Measurements from ENCODE around the gene INSR. TPM values are rescaled to one million over a fixed set of nuclear protein-coding genes. Genes with fewer than 3 reads are reported as not detected.

The INSR gene
- polyA plus RNA-seq, 1 of the 3 experiments (the other 2 are of a cell fraction): 3.6 TPM

DNA sequence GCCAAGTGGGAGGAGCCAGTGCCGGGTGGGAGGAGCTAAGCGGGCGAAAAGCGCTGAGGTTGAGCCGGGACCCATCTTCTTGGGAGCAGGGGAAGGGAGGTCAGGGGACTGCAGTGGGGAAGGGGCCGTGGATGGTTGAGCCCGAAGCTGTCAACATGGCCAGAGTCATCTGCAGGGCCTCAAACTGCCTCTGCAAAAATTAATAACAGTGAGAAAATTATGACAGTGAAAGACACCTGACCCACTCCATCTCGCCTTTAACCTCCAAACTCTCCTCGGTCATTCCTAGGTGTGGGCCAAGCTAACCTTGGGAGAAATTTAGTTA, 194.7 kb downstream of the INSR start:
- Histone ChIP-seq H3K79me2 (ENCODE audit: insufficient read depth) (no peaks in the 10 kb centered on the region), H3K9ac (peak overlapping the region; percentile 80; the same call in 1 of the 2 replicates), H2AFZ (ENCODE audit: low read depth) (peak overlapping the region; percentile 55), H3K36me3 (replicated peaks in 1 of 2; ENCODE audit: control insufficient read depth in 1 of 2, insufficient read depth in 2 of 2, low read length in 1 of 2) (no peaks in the 10 kb centered on the region), H3K4me3 (ENCODE audit: low read depth in 2 of 2, low read length in 1 of 2) (peak overlapping the region; percentile 59 to 62), H3K4me1 (ENCODE audit: control insufficient read depth in 1 of 2, insufficient read depth in 2 of 2, low read depth in 1 of 2, low read length in 1 of 2) (peaks cover 0 to 2% of the 10 kb centered on the region in 2 experiments; a peak in 2 of 4 replicates), H3F3A (replicated peaks; ENCODE audit: insufficient read depth) (peaks cover 6% of the 10 kb centered on the region), H3K9me2 (no peaks in the 10 kb centered on the region), H3K27ac (ENCODE audit: low read depth in 2 of 2, low read length in 1 of 2) (peak overlapping the region; percentile 73 to 95; a peak in 3 of 4 replicates), H3K27me3 (ENCODE audit: insufficient read depth) (no peaks in the 10 kb centered on the region), H3K9me3 (no peaks in the 10 kb centered on the region), H4K20me1 (ENCODE audit: insufficient read depth) (no peaks in the 10 kb centered on the region), H3K4me2 (peak overlapping the region; percentile 68)
- ChIA-PET POLR2A (interaction anchor here (0.6 to 1.9 kb wide), 3 partner anchors 12 to 1434 kb away, joined by 3 to 15 read pairs (median 3); partner anchors contain the start of gene ZNF557), CTCF (interaction anchor here (0.6 to 4.8 kb wide), 7 partner anchors 11 to 520 kb away, joined by 3 to 75 read pairs (median 4); no protein-coding TSS in a partner anchor)
- DNase-seq: no peak
- no peak for TF ChIP-seq GABPA (IDR thresholded peaks at IDR 0.05; ENCODE audit: low read depth)
- TF ChIP-seq, protein P1, sequence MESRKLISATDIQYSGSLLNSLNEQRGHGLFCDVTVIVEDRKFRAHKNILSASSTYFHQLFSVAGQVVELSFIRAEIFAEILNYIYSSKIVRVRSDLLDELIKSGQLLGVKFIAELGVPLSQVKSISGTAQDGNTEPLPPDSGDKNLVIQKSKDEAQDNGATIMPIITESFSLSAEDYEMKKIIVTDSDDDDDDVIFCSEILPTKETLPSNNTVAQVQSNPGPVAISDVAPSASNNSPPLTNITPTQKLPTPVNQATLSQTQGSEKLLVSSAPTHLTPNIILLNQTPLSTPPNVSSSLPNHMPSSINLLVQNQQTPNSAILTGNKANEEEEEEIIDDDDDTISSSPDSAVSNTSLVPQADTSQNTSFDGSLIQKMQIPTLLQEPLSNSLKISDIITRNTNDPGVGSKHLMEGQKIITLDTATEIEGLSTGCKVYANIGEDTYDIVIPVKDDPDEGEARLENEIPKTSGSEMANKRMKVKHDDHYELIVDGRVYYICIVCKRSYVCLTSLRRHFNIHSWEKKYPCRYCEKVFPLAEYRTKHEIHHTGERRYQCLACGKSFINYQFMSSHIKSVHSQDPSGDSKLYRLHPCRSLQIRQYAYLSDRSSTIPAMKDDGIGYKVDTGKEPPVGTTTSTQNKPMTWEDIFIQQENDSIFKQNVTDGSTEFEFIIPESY (IDR thresholded peaks at IDR 0.05; ENCODE audit: borderline replicate concordance, low read depth): no peak
- no peak for TF ChIP-seq POLR2AphosphoS5 (IDR thresholded peaks at IDR 0.05; ENCODE audit: low read depth, low read length)
- TF ChIP-seq RXRA (IDR thresholded peaks at IDR 0.05; ENCODE audit: borderline replicate concordance, low read depth): no peak
- WGBS (ENCODE audit: low lambda C conversion rate): 21% methylated on average over 9 of the region's 9 CpGs

DNA sequence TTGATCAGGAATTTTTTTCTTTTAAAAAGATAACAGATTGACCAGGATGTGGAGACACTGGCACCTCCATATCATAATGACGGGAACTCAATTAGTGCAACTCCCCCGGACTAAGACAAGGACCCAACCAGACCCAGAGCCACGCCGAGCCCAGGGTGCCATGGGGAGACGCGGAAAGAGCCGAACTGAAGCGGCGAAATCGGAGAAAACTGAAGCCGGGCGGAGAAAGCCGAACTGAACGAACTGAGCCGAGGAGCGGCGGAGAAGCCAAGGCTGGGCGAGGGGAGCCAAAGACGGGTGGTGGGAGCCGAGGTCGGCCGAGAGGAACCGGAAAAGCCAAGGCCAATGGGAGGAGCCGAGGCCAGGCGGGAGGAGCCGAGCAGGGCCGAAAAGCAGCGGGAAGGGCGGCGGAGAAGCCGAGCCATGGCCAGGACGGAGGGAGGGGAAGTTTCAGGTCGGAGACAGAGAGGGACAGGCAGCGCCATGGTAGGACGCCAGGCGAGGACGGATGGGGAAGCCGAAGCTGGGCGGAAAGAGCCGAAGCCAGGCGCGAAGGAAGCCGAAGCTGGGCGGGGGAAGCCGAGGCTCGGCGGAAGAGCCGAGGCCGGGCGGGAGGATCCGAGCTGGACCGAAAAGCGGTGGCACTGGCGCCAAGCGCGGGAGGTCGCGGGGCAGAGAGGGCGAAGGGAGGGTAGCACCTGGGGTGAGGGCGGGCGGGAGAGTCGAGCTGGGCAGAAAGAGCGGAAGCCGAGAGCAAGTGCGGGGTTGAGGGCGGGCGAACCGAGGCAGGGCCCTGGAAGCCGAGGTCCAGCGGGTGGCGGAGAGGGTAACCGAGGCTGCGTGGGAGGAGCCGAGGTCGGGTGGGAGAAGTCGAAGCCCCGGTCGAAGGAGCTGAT, 195.3 kb downstream of the INSR start:
- Histone ChIP-seq H3K4me1 (ENCODE audit: control insufficient read depth in 1 of 2, insufficient read depth in 2 of 2, low read depth in 1 of 2, low read length in 1 of 2) (peaks cover 0 to 2% of the 10 kb centered on the region in 2 experiments; a peak in 2 of 4 replicates), H3K9ac (peak overlapping the region; percentile 80), H3K4me3 (ENCODE audit: low read depth in 2 of 2, low read length in 1 of 2) (peak overlapping the region; percentile 59 to 62), H2AFZ (ENCODE audit: low read depth) (peak overlapping the region; percentile 76), H3K9me2 (no peaks in the 10 kb centered on the region), H3K79me2 (ENCODE audit: insufficient read depth) (no peaks in the 10 kb centered on the region), H4K20me1 (ENCODE audit: insufficient read depth) (no peaks in the 10 kb centered on the region), H3K27me3 (ENCODE audit: insufficient read depth) (no peaks in the 10 kb centered on the region), H3K4me2 (peak overlapping the region; percentile 68), H3F3A (replicated peaks; ENCODE audit: insufficient read depth) (peaks cover 6% of the 10 kb centered on the region), H3K27ac (ENCODE audit: low read depth in 2 of 2, low read length in 1 of 2) (peak overlapping the region; percentile 73 to 95), H3K36me3 (replicated peaks in 1 of 2; ENCODE audit: control insufficient read depth in 1 of 2, insufficient read depth in 2 of 2, low read length in 1 of 2) (no peaks in the 10 kb centered on the region), H3K9me3 (no peaks in the 10 kb centered on the region)
- POLR2A ChIA-PET: interaction anchor here (0.6 to 1.9 kb wide), 3 partner anchors 12 to 1434 kb away, joined by 3 to 15 read pairs (median 3); partner anchors contain the start of gene ZNF557
- 2% methylated on average over 71 of the region's 78 CpGs for WGBS (ENCODE audit: low lambda C conversion rate)
- CTCF ChIA-PET: interaction anchor here (0.6 to 4.8 kb wide), 6 partner anchors 13 to 520 kb away, joined by 3 to 75 read pairs (median 4); no protein-coding TSS in a partner anchor
- peak; percentile 92 for DNase-seq
- TF ChIP-seq NRF1 (IDR thresholded peaks at IDR 0.05; ENCODE audit: low read depth, low read length) (0 out of 2 replicates have a peak, but pooled peaks have one; percentile 3), JUND (IDR thresholded peaks at IDR 0.05) (no peak), TAF1 (IDR thresholded peaks at IDR 0.05; ENCODE audit: borderline replicate concordance, low read depth, low read length) (peak; percentile 20; the same call in 1 of the 2 replicates), FOXJ3 (CRISPR knock-in tag; IDR thresholded peaks at IDR 0.05) (no peak), YY1 (IDR thresholded peaks at IDR 0.05; ENCODE audit: low read depth) (peak; percentile 55; the same call in 1 of the 2 replicates), CHD2 (IDR thresholded peaks at IDR 0.05; ENCODE audit: low read length, partially characterized antibody) (peak; percentile 52), FOXM1 (IDR thresholded peaks at IDR 0.05; ENCODE audit: low read depth) (no peak), MEF2A (IDR thresholded peaks at IDR 0.05; ENCODE audit: borderline replicate concordance, low read depth) (no peak), SMC3 (IDR thresholded peaks at IDR 0.05; ENCODE audit: low read depth, low read length) (no peak), MXI1 (IDR thresholded peaks at IDR 0.05; ENCODE audit: low read depth, low read length) (peak; percentile 47; the same call in 1 of the 2 replicates), GATA2 (CRISPR knock-in tag; IDR thresholded peaks at IDR 0.05) (no peak), EZH2phosphoT487 (IDR thresholded peaks at IDR 0.05; ENCODE audit: borderline replicate concordance, low read depth) (no peak)
- TF ChIP-seq, protein P2, sequence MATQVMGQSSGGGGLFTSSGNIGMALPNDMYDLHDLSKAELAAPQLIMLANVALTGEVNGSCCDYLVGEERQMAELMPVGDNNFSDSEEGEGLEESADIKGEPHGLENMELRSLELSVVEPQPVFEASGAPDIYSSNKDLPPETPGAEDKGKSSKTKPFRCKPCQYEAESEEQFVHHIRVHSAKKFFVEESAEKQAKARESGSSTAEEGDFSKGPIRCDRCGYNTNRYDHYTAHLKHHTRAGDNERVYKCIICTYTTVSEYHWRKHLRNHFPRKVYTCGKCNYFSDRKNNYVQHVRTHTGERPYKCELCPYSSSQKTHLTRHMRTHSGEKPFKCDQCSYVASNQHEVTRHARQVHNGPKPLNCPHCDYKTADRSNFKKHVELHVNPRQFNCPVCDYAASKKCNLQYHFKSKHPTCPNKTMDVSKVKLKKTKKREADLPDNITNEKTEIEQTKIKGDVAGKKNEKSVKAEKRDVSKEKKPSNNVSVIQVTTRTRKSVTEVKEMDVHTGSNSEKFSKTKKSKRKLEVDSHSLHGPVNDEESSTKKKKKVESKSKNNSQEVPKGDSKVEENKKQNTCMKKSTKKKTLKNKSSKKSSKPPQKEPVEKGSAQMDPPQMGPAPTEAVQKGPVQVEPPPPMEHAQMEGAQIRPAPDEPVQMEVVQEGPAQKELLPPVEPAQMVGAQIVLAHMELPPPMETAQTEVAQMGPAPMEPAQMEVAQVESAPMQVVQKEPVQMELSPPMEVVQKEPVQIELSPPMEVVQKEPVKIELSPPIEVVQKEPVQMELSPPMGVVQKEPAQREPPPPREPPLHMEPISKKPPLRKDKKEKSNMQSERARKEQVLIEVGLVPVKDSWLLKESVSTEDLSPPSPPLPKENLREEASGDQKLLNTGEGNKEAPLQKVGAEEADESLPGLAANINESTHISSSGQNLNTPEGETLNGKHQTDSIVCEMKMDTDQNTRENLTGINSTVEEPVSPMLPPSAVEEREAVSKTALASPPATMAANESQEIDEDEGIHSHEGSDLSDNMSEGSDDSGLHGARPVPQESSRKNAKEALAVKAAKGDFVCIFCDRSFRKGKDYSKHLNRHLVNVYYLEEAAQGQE (IDR thresholded peaks at IDR 0.05; ENCODE audit: low read depth, low read length): no peak
- TF ChIP-seq, protein P3, sequence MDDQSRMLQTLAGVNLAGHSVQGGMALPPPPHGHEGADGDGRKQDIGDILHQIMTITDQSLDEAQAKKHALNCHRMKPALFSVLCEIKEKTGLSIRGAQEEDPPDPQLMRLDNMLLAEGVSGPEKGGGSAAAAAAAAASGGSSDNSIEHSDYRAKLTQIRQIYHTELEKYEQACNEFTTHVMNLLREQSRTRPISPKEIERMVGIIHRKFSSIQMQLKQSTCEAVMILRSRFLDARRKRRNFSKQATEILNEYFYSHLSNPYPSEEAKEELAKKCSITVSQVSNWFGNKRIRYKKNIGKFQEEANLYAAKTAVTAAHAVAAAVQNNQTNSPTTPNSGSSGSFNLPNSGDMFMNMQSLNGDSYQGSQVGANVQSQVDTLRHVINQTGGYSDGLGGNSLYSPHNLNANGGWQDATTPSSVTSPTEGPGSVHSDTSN (IDR thresholded peaks at IDR 0.05): no peak
- TF ChIP-seq, protein P4, sequence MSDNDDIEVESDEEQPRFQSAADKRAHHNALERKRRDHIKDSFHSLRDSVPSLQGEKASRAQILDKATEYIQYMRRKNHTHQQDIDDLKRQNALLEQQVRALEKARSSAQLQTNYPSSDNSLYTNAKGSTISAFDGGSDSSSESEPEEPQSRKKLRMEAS (IDR thresholded peaks at IDR 0.05; ENCODE audit: low read depth): peak; percentile 11; the same call in 1 of the 2 replicates
